ENCODE data around the gene TRIM8.
"Not testable (repeated sequence)": the region's sequence is repeated elsewhere in the genome, so short reads cannot be mapped to it uniquely, and the experiment has no call there.

The TRIM8 gene

DNA sequence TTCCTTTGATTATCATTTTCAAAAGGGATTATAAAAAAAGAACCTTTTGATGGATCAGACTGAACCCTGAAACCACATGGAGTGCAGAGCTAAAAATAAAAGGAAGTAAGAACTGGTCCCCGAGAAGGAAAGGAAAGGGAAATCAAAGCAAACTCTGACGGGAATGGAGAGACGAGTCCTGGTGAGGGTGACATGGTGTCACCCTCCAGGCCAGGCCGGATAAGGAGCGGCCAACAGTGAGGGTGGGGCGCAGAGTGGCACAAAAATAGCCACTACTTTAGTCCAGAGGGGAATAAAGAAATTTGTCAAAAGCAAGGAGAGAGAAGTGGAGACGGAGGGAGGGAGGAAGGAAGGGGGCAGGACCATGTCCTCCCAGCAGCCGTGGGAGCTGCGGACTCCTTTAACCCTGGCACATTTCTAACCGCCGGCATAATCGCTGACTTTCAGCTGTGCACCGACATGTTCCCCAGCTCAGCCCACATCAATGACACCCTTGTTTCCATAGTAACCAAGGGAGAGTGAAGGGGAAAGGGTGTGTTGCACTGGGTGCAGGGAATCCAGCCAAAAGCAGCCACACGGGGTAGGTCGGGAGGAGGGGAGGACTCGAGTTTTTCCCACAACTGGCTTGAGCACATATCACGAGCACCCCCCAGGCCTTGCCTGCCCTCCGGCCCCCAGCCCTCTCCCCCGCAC lies 29.7 kb downstream of the TRIM8 start:
- DNase-seq, result peak; percentile 73

- DNase-seq, result no peak
Measured at GRCh38 chr10:102674566-102674965, 30.3 kb downstream of the TRIM8 start.

GRCh38 chr10:102675011-102675665 lies 30.9 kb downstream of the TRIM8 start:
- DNase-seq, result no peak

- peak; percentile 46 for DNase-seq
Measured at GRCh38 chr10:102675666-102676533, 31.6 kb downstream of the TRIM8 start.

DNA sequence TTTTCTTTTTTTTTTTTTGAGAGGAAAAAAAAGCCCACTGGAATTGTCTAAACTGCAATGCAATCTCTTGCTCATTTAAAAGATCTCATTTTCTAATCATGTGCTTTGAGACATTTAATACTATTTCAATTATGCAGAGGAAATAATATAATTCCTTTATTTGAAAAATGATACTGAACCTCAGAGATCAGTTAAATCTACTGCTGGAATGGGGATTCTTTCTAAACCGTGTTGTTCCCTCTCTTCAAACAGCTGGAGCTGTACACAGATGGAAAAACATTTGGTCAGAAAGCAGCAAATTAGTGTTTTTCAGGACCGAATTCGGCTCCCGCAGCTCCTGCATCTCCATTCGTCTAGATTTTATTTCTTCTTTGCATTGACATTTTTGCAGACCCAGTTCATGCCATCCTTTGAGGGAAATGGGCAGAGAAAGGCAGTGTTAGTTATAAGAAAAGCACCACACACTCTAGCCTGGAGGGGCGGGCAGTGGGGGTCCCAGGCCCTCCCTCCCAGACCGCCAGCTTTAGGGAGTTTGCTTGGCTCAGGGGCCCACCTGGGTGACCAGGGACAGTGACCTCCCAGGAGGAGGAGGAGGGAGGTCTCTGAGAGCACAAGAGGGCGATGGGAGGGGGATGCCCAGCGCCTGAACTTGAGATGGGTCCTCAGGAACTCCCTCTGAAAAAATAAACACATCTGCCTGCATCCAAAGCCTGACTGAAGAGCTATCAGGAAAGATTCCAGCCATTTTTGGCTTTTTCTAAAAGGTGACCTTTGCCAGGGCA lies 32.4 kb downstream of the TRIM8 start:
- DNase-seq, result no peak

- DNase-seq, result no peak
Measured at GRCh38 chr10:102677331-102678067, 33.2 kb downstream of the TRIM8 start.

- no peak for DNase-seq
Measured at GRCh38 chr10:102678068-102678400, 33.8 kb downstream of the TRIM8 start.

DNA sequence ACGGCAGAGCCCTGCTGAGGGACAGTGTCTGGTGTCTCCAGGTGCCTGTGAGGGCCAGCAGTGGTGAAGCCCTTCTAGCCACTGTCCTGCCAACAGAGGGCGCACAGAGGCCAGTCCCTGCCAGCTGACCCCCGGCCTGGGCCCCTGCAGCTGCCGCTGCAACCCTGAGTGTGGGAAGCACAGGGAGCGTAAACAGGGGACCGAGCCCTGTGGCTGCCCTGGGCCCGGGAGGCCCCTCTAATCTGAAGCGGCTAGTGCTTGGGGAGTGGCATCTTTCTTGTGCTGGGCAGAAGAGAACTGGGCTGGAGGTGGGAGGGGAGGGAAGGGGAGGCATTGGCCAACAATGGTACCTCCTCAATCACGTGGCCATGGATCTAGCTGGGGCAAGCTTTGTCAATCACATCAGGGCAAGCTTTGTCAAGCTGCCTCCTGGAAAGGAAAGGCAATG lies 34.6 kb downstream of the TRIM8 start:
- DNase-seq, result peak; percentile 30

GRCh38 chr10:102679596-102679995 lies 35.3 kb downstream of the TRIM8 start:
- DNase-seq, result no peak

GRCh38 chr10:102681696-102682095 lies 37.4 kb downstream of the TRIM8 start:
- no peak for DNase-seq

- DNase-seq, result no peak
Measured at GRCh38 chr10:102682416-102682815, 38.1 kb downstream of the TRIM8 start.

DNA sequence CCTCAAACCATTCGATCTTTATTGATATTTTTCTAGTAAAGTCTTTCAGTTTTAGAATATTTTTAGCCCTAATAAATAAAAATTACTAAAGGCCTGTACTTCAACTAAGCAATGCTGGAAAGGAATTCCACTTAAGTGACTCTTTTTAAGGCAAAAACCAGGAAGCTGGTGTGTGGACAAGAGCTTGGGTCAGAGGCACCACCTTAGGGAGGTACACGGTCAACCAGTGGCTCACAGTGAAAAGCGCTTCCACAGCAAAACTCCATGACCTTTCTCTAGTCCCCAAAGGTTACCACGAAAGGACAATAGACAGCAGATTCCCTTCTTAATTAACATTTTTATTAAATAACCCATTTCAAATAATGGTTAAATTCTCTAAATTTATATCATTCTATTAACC lies 38.7 kb downstream of the TRIM8 start:
- DNase-seq, result no peak

DNA sequence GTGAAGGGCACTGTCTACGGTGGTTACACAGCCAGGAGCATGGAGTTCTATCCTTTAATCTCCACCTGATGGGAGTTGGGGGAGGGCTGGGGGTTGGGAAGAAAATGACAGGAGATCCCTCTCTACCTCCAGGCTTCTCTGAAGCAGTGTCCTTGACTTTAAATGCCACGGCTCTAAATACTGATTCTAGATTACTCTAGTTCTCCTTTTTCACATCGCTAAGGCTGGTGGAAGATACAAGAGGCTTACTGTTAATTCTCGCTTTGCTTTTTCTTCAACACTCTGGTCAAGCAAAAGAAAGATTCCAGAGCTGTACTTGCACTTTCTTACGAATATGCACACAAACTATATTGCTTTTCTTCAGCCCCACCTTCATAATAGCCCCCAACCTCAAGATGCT lies 39.5 kb downstream of the TRIM8 start:
- DNase-seq, result no peak

DNA sequence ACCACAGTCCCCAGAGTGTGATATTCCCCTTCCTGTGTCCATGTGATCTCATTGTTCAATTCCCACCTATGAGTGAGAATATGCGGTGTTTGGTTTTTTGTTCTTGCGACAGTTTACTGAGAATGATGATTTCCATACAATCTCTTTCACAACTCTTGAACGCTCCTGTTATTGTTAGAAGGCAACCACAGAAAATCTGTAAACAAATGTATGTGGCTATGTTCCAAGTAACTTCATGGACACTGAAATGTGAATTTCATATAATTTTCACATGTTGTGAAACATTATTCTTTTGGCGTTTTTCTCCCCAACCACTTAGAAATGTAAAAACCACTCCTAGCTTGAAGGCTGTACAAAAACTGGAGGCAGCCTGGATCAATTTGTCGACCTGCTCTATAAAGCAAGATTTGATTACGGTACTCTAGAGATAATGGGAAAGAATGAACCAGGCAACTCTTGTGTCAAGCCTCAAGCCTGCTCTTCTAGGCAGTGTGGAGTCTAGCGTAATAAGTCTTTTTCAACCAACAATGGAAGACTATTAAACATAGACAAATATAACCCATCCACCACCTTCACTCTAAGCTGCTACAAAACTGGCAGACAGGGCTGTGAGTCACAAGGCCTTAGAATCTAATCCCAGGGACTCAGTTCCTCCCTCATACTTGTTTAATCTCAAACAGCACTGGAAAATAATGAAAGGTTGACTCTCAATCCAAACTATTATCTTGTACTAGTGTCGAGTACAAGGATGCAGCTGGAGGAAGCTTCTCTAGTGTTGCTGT lies 47.2 kb downstream of the TRIM8 start:
- no peak for DNase-seq

DNA sequence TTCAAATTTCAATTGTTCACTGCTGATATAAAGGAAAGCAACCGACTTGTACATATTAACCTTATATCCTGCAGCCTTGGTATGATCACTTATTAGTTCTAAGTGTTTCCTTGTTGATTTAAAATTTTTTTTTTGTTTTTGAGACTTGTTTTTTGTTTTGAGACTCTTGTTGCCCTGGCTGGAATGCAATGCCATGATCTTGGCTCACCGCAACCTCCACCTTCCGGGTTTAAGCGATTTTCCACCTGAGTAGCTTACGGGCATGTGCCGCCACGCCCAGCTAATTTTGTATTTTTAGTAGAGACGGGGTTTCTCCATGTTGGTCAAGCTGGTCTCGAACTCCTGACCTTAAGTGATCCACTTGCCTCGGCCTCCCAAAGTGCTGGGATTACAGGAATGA lies 51.1 kb downstream of the TRIM8 start:
- not testable (repeated sequence) for DNase-seq

GRCh38 chr10:102696736-102697135 lies 52.5 kb downstream of the TRIM8 start:
- DNase-seq, result no peak

DNA sequence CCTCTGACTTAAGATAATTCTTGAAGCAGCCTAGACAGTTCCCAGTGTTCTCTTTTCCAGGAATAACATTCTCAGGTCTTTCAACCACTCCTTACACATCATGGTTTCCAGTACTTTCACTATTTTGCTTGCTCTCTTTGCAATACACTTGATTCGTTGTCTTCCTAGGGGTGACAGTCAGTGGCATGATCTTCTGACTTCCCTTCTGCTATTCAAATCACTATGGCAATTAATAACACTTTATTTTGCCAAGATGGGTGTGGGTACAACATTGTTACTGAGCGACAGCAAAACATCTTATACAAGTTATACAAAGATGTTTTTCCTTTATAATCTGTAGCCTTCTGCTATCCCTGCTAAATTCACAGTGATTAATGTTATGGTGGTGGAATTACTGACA lies 54.6 kb downstream of the TRIM8 start:
- DNase-seq, result no peak

DNA sequence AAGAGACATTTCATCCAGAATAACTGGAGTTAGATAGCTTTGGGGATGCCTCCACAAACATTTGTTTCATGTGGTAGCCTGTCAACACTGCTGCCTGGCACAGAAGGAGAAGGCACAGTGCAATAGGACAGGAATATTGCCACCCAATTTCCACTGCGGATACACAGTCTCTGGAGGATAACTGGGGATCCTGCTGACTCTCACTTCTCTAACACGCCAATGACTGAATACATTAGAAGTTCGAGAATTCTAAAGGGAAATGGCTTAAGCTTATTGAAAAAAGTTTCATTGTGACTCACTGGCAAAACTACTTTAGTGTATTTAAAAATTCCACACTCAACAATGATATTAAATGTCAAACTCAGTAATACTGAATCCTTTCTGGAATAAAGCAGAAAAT lies 57.0 kb downstream of the TRIM8 start:
- DNase-seq, result no peak

- no peak for DNase-seq
Measured at GRCh38 chr10:102701796-102702195, 57.5 kb downstream of the TRIM8 start.

- no peak for DNase-seq
Measured at GRCh38 chr10:102702742-102703141, 58.5 kb downstream of the TRIM8 start.

DNA sequence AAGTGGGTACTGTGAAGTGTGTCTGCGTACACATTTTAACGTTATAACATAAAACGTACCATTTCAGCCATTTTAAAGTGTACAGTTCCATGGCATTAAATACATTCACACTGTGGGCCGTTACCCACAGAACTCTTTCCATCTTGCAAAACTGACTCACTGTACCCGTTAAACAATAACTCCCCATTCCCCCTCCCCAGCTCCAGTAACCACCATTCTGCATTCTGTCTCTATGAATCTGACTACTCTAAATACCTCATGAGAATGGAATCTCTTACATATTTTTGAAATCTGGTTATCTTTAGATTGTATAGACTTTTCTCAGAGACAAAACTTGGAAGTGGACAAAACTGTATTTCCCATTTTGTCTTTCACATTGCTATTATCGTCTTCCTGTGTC lies 60.6 kb downstream of the TRIM8 start:
- DNase-seq, result no peak

DNA sequence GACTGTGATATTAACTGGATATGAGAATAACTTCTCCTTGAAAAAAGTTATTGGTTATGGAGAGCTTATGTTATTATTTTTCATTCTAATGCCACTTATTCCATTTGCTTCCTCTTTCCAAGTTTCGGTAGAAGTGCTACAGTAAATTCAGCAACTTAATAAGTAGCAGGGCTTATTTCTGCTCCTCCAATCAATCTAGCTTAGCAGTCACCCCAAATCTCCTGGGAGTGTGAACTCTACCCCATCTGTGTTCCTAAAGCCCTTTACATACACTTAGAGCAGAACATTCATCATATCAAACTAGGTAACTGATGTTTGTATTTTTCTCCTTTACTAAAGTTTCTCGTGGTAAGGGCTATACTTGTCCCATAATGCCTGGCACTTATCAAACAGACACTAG lies 61.3 kb downstream of the TRIM8 start:
- no peak for DNase-seq

Measured in CD4-positive, alpha-beta T cell treated with Interferon gamma for 1 hour (primary cell).